Colonic mucosa (tissue), 4 donors: ENCODE results near the gene PPP1R12B. TPM values are rescaled to one million over a fixed set of nuclear protein-coding genes. Genes with fewer than 3 reads are reported as not detected.
"Not testable (repeated sequence)": the region's sequence is repeated elsewhere in the genome, so short reads cannot be mapped to it uniquely, and the experiment has no call there.

ENCODE experiments used
- DNase-seq: peaks from one replicate; pipeline ENCODE4 v3.0.0-alpha.2; 2020
- H3K27ac ChIP-seq: fragments of 200-600 bp; one replicate; pipeline ENCODE4 v1.8.0; 2021
- H3K27me3 ChIP-seq: fragments of 200-600 bp; one replicate; pipeline ENCODE4 v1.8.0; 2021
- H3K36me3 ChIP-seq: fragments of 200-600 bp; one replicate; pipeline ENCODE4 v1.8.0; 2021
- H3K4me1 ChIP-seq: fragments of 200-600 bp; one replicate; pipeline ENCODE4 v1.8.0; 2021; ENCODE audit warnings: mild to moderate bottlenecking
- H3K4me3 ChIP-seq: fragments of 200-600 bp; one replicate; pipeline ENCODE4 v1.8.0; 2021
- H3K9ac ChIP-seq, 2 donors: one replicate each; pipeline ENCODE4 v1.7.0; 2013; ENCODE audit warnings: control low read depth in 2 of 2, low read depth in 2 of 2, low read length in 2 of 2
- H3K9me3 ChIP-seq: fragments of 200-600 bp; one replicate; pipeline ENCODE4 v1.8.0; 2021
- intact Hi-C: fragments of 100-400 bp; cut with DNase I; formaldehyde crosslinking; loops from one replicate; pipeline ENCODE4 v1.14.1; 2022
- total RNA-seq, 2 donors: library from RNA; stranded (reverse); fragmentation: NEBNext Ultra II Directional in 1 of 2; extraction: Animal tissue kit (Norgen Biotek cat#: 25700) in 1 of 2; gene quantifications; one replicate each; pipeline ENCODE4 v1.2.1, GENCODE V29; 2021
- TF ChIP-seq, protein P1 (sequence below): fragments of 200-600 bp; IDR thresholded peaks from one replicate; pipeline ENCODE4 v1.8.0; 2022; ENCODE audit warnings: antibody characterized with exemption, mild to moderate bottlenecking
- donor health status: healthy.
- donor health status: DM: no; HTN: no; CAD: no.
- donor health status: DM: no; HTN: no; CAD: no.

The PPP1R12B gene
- total RNA-seq, 2 donors from 2014 or later, result 41.1 to 125 TPM

DNA sequence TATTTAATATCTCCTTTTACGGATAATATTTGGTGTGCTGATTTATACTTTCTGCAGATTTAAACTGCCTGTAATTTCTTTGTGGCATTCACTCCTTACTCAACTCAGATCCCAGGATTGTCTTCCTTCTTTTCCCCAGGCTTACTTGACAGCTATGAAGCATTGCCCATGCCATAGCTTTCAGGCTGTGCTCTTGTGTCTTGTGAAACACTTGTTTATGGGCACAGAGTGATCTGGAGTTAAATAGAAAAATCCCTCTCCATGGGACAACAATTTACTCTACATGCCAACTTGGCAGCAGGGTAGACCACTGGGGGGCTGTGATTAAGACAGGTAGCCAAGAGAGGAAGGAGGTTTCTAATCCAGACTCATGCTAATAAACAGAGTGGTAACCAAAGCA lies 57.4 kb downstream of the PPP1R12B start:
- Histone ChIP-seq H3K9ac (no peak overlapping the region), H3K4me3 (no peak overlapping the region), H3K4me1 (no peaks in the 10 kb centered on the region), H3K27ac (no peak overlapping the region), H3K9me3 (no peaks in the 10 kb centered on the region), H3K36me3 (no peaks in the 10 kb centered on the region), H3K27me3 (no peaks in the 10 kb centered on the region)
- TF ChIP-seq, protein P1, sequence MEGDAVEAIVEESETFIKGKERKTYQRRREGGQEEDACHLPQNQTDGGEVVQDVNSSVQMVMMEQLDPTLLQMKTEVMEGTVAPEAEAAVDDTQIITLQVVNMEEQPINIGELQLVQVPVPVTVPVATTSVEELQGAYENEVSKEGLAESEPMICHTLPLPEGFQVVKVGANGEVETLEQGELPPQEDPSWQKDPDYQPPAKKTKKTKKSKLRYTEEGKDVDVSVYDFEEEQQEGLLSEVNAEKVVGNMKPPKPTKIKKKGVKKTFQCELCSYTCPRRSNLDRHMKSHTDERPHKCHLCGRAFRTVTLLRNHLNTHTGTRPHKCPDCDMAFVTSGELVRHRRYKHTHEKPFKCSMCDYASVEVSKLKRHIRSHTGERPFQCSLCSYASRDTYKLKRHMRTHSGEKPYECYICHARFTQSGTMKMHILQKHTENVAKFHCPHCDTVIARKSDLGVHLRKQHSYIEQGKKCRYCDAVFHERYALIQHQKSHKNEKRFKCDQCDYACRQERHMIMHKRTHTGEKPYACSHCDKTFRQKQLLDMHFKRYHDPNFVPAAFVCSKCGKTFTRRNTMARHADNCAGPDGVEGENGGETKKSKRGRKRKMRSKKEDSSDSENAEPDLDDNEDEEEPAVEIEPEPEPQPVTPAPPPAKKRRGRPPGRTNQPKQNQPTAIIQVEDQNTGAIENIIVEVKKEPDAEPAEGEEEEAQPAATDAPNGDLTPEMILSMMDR, result no peak
- no peak for DNase-seq
- intact Hi-C loops, result no loop called here

DNA sequence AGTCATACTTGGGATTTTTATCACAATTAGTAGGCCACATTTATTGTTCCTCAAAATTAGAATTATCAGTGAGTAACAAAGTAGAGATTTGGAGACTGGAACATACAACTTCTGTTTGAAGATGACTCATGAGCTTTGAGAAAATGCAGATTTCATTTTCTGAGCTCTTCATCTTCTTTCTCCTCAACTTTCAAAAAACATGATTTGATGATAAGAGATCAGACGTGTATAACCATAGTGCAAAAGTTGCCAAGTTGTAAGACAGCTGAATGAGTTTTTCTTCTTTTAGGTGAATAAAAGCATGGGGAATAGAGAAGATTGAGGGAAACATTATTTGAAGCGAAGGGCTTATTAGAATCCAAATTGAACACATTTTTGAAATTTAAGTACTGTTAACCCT lies 58.4 kb downstream of the PPP1R12B start:
- H3K27ac ChIP-seq, DNase-seq, H3K27me3 ChIP-seq, H3K9me3 ChIP-seq, H3K9ac ChIP-seq, H3K4me1 ChIP-seq, H3K4me3 ChIP-seq, intact Hi-C loops, H3K36me3 ChIP-seq: not testable (repeated sequence)

DNA sequence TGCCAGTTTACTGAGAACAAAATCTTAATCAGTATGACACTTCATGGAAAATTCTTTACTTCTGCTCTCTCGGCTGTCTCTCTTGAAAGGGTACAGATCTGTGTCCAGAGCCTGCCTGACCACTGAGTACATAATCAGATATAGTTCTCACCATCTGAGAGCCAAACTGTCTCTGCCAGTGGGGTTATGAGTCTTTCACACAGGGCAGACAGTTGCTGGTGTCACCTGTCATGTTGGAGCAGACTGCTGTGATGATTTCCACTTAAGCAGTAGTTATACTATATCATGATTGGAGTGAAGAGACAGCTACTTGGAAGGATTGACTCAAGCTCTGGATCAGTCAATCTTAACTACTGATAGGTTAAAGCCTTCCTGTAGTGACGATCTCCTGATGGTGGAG lies 58.9 kb downstream of the PPP1R12B start:
- H3K9me3 ChIP-seq, DNase-seq, H3K27me3 ChIP-seq, H3K4me3 ChIP-seq, H3K9ac ChIP-seq, H3K27ac ChIP-seq, H3K36me3 ChIP-seq, H3K4me1 ChIP-seq, intact Hi-C loops: not testable (repeated sequence)

DNA sequence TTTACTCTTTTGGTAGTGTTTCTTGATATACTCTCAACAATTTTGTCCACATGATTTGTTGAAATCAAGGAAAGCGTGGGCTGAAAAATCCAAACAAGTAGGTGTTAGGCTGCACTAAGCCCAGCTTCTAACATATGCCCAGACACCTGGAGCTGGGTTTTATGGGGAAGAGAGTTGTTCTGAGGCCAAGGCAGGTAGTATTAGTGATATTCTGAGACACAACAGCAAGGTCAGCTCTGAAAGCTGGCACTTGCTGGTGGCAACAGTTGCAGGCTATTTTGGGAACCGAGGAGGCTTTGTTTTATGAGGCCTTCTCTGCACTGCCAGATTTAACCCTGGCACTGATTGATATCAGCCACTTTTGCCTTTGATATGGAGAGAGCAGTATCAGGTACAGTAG lies 61.8 kb downstream of the PPP1R12B start:
- DNase-seq, H3K27me3 ChIP-seq, H3K9ac ChIP-seq, H3K9me3 ChIP-seq, intact Hi-C loops, H3K36me3 ChIP-seq, H3K4me1 ChIP-seq, H3K4me3 ChIP-seq, H3K27ac ChIP-seq: not testable (repeated sequence)

DNA sequence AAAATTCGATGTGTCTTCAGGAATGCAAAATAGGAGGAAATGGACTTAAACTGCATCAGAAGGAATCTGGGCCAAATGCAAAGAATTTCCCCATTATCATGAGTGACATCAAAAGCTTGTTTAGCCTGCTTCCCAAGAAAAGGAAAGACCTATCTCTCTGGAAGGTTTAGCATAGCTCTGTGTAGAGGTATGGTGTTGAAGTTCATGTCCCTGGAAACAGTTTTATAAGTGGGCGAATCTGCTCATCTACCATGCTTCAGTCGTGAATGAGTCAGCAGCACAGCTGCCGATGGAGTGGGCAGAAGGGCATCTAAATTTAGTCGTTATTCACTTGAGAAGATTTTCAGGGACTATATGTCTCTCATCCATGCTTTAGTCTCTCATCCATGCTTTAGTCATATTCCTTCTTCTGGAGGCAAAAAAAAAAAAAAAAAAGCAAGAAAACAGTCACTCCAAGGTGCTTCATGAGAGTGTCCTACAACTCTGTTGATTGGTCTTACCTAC lies 62.4 kb downstream of the PPP1R12B start:
- H3K27me3 ChIP-seq, H3K27ac ChIP-seq, H3K4me1 ChIP-seq, H3K4me3 ChIP-seq, intact Hi-C loops, H3K36me3 ChIP-seq, H3K9me3 ChIP-seq, H3K9ac ChIP-seq, DNase-seq: not testable (repeated sequence)

DNA sequence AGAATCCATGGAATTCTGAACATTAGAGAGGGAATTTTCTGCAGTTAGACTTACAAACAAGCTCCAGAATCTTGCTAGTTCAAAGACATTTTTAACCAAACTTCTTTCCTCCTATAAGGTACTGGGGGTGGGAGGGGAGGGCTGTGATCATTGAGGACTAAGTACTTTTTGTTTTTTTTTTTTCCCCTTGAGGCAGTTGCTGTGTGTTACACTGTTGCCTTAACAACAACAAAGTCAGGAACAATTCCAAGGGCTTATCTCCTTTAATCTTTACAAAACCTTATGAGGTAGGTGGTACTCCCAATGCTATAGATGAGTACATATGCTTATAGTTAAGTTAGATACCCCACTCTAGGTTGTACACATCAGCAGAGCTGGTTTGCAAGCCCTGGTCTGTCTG lies 62.9 kb downstream of the PPP1R12B start:
- Histone ChIP-seq H3K27me3 (no peaks in the 10 kb centered on the region), H3K9ac (no peak overlapping the region), H3K27ac (no peak overlapping the region), H3K9me3 (no peaks in the 10 kb centered on the region), H3K36me3 (no peaks in the 10 kb centered on the region), H3K4me3 (no peak overlapping the region), H3K4me1 (no peaks in the 10 kb centered on the region)
- intact Hi-C loops, result no loop called here
- TF ChIP-seq, protein P1, result no peak
- DNase-seq, result no peak

DNA sequence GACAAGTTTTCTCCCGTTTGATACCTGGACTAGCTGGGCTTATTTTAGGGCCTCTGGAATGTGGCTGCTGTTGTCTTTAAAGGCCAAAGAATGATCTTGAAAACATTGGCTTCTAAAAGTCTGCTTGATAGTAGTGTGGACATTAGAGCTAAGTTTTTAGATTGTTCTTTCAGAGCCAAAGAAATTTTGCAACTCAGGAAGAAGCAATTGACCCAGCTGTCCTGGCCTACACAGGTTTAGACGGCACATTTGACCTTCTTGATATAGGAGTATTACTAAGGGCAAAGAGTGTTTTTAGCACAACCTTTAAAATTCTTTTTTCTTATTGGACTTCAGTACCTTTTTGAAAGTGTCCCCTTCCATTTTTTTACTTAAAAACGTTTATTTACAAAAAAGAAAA lies 63.9 kb downstream of the PPP1R12B start:
- H3K27ac ChIP-seq, H3K9me3 ChIP-seq, H3K9ac ChIP-seq, intact Hi-C loops, DNase-seq, H3K4me3 ChIP-seq, H3K27me3 ChIP-seq, H3K36me3 ChIP-seq, H3K4me1 ChIP-seq: not testable (repeated sequence)

DNA sequence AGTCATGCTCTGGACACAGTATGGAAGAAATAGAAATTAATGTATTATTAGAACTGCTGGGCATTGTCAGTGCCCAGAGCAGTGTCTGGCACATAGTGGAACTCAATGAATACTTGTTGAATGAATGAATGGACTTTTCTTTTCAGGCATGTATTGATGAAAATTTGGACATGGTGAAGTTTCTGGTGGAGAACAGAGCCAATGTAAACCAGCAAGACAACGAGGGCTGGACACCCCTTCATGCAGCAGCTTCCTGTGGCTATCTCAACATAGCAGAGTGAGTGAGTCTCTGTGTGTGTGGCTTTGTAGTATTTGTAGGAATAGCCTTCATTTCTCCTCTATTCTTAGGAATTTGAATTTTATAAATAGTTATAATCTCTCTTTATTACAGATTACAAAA lies 68.1 kb downstream of the PPP1R12B start:
- Histone ChIP-seq H3K27ac (no peak overlapping the region), H3K27me3 (no peaks in the 10 kb centered on the region), H3K4me3 (no peak overlapping the region), H3K36me3 (no peaks in the 10 kb centered on the region), H3K4me1 (no peaks in the 10 kb centered on the region), H3K9ac (no peak overlapping the region), H3K9me3 (no peaks in the 10 kb centered on the region)
- no peak for DNase-seq
- intact Hi-C loops, result no loop called here
- TF ChIP-seq, protein P1, result no peak

DNA sequence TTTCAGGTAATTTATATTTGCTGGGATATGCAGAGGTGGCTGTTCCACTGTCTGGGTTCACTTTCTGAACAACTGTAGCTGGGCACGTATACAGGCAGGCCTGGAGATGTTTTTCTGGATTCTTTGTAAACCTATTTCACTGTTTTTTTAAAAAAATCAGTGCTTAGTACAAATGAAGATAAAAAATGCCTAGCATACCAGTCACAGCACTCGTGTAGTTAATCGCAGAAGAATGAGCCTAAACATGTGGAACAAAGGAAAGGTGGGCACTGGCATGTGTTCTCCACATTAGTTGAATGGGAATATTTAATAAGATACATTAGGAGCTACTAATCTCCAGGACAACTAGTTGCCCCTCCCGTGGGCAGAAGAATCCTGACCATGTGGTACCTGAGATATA lies 68.6 kb downstream of the PPP1R12B start:
- H3K4me1 ChIP-seq, H3K27me3 ChIP-seq, DNase-seq, H3K36me3 ChIP-seq, intact Hi-C loops, H3K27ac ChIP-seq, H3K9ac ChIP-seq, H3K9me3 ChIP-seq, H3K4me3 ChIP-seq: not testable (repeated sequence)

DNA sequence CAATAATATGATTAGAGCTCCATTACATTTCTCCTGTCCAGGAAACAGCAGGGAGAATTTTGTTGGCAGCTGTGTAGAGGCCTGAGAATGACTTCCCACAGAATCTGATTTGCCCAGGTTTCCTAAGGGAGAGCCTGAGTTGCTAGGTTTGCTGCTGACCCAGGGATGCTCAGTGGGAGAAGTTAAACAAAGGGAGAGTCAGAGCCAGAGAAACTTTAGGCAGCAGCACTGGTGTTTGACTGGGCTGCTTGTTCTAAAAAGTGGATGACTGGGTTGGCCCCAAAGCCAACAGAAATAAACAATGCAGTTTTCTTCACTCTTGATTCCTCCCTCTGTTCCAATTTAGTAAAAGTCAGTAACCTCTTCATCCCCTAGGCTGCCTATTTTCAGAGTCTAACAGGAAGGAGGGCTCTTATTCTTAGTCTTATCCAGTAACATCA lies 69.3 kb downstream of the PPP1R12B start:
- DNase-seq, H3K9ac ChIP-seq, H3K36me3 ChIP-seq, H3K9me3 ChIP-seq, H3K4me1 ChIP-seq, H3K27me3 ChIP-seq, H3K27ac ChIP-seq, intact Hi-C loops, H3K4me3 ChIP-seq: not testable (repeated sequence)

DNA sequence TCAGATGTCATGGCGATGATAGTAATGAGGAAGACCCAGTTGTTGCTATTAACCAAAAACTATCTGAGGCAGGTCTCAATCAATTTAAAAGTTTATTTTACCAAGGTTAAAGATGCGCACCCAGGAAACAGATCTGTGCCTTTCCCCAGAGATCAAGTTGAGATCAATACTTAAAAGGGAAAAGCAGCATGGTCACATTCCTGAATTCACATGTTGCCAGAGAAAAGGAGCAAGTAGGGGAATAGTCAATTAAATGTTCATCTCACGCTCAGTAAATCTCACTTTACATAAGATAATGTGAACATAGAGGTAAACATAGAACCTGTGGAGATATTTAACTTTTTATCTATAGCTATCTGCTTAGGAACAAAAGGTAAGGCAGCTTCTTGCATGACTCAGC lies 71.2 kb downstream of the PPP1R12B start:
- H3K27ac ChIP-seq, DNase-seq: not testable (repeated sequence)

More for the DNA sequence above, 71.2 kb downstream of the PPP1R12B start:
- H3K27me3 ChIP-seq, H3K4me3 ChIP-seq, H3K9ac ChIP-seq, H3K4me1 ChIP-seq, H3K9me3 ChIP-seq, intact Hi-C loops, H3K36me3 ChIP-seq: not testable (repeated sequence)
